ENCODE results near the gene GMDS. TPM values are rescaled to one million over a fixed set of nuclear protein-coding genes. Genes with fewer than 3 reads are reported as not detected.

Gene GMDS
- total RNA-seq, 1 donor from 2014 or later = 31.4 TPM

GRCh38 chr6:1946583-1946982 is 298.8 kb downstream of the GMDS start:
- DNase-seq (ENCODE audit: low spot score) = no peak
- intact Hi-C loops (cut with DNase I) = no loop called here

DNA sequence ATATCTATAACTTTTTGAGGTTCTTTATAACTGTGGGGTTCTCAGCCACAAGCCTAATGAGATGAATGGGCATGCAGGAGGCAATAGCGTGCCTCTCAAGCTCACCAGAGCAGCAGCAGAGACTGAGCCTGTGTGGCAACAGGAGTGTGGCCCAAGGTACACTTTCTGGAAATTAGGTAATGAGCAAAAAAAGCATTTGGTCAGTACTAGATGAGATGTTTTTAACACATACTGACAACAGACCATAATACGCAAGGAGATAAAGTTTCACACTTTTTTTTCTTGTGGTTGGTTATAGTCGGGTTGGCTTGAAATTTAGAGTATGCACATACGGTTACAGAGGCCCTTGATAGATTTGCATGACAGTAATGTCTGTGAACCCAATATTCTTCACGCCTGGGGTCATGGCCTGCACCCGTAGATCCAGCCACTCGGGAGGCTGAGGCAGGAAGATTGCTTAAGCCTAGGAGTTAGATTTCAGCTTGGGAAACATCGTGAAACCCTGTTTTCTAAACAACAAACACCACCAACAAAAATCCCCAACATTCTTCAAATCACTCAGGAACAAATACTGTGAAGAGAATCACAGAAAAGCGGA is 300.1 kb downstream of the GMDS start:
- DNase-seq (ENCODE audit: low spot score) (no peak), ATAC-seq (no peak)
- intact Hi-C loops (cut with DNase I) = no loop called here

More at GRCh38 chr6:1946583-1946982, 298.8 kb downstream of the GMDS start:
- no peak for ATAC-seq

GRCh38 chr6:1942834-1943233 is 302.6 kb downstream of the GMDS start:
- intact Hi-C loops (cut with DNase I) = no loop called here
- no peak for DNase-seq (ENCODE audit: low spot score)
- no peak for ATAC-seq

GRCh38 chr6:1941534-1941933 is 303.9 kb downstream of the GMDS start:
- intact Hi-C loops (cut with DNase I) = no loop called here
- DNase-seq (ENCODE audit: low spot score) = no peak
- ATAC-seq = no peak

GRCh38 chr6:1940381-1940780 is 305.0 kb downstream of the GMDS start:
- DNase-seq (ENCODE audit: low spot score) (no peak), ATAC-seq (peak; percentile 86)
- intact Hi-C loops (cut with DNase I) = no loop called here

GRCh38 chr6:1933292-1933691 is 312.1 kb downstream of the GMDS start:
- ATAC-seq = no peak
- intact Hi-C loops (cut with DNase I) = no loop called here
- no peak for DNase-seq (ENCODE audit: low spot score)

DNA sequence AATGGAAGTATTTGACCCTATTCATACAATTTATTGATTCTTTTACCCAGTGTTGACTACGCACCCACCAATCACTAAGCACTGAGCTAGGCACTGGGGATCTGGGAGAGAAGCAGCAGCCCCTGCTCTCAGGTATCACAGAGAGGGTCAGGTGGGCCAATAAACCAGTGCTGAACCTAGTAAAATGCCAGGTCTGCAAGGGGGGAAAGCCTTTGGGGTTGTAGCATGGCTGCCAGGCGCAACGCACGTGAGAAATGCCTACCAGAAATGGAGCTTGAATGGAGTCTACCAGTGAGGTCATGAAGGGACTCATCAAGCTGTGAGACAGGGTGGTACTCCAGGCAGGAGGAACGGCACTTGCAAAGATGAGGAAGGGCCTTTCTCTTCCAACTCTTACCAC is 313.6 kb downstream of the GMDS start:
- ATAC-seq (no peak), DNase-seq (ENCODE audit: low spot score) (no peak)
- intact Hi-C loops (cut with DNase I) = no loop called here

DNA sequence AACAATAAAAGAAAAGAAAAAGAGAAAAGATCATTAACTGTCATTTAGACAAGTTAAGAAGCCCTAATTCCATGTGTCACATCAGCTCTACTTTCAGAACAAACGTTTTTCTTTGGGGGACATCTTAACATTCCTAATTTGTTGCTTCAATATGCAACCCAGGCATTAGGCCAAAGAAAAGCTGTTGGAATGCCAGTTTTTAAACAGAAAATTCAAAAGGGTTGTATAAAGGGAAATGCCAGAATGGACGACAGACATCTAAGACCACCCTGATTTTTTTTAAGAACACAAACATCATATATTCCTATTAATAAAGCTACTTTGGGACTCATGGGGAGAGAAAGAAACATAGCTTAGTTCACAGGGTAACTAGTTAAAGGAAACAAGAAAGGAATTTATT is 315.0 kb downstream of the GMDS start:
- ATAC-seq (no peak), DNase-seq (ENCODE audit: low spot score) (no peak)
- intact Hi-C loops (cut with DNase I) = no loop called here

GRCh38 chr6:1929931-1930330 is 315.5 kb downstream of the GMDS start:
- ATAC-seq (no peak), DNase-seq (ENCODE audit: low spot score) (no peak)
- intact Hi-C loops (cut with DNase I) = no loop called here

GRCh38 chr6:1925743-1926430 is 319.5 kb downstream of the GMDS start:
- DNase-seq (ENCODE audit: low spot score) = no peak
- intact Hi-C loops (cut with DNase I) = no loop called here

GRCh38 chr6:1923449-1923848 is 322.0 kb downstream of the GMDS start:
- DNase-seq (ENCODE audit: low spot score) (no peak), ATAC-seq (no peak)
- intact Hi-C loops (cut with DNase I) = no loop called here

More at GRCh38 chr6:1925743-1926430, 319.5 kb downstream of the GMDS start:
- ATAC-seq = no peak

- no peak for DNase-seq (ENCODE audit: low spot score)
- intact Hi-C loops (cut with DNase I) = no loop called here
- ATAC-seq = no peak
These were observed 327.6 kb downstream of the GMDS start for GRCh38 chr6:1917626-1918371.

GRCh38 chr6:1916334-1917070 is 328.9 kb downstream of the GMDS start:
- intact Hi-C loops (cut with DNase I) = no loop called here
- no peak for DNase-seq (ENCODE audit: low spot score)

GRCh38 chr6:1915226-1915625 is 330.2 kb downstream of the GMDS start:
- intact Hi-C loops (cut with DNase I) = no loop called here
- DNase-seq (ENCODE audit: low spot score) = no peak
- ATAC-seq = no peak

More at GRCh38 chr6:1916334-1917070, 328.9 kb downstream of the GMDS start:
- peak; percentile 47 for ATAC-seq

DNA sequence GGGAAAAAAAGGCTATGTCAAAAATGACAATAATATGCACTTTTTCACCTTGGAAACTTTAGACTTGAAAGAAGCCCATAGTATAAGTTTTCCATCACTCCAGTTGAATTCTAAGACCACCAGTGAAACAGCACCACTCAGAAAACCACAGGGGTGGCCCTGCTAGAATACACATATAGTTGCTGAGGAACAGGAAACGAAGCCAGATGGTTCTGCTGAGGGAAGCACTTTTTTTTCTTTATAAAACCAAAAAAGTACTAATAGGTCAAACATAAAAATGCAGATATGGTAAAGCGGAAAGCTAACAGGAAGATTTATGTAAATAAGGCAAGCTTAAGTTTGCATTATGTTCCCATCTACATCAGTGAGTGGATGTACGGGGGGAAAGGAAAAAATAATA is 331.8 kb downstream of the GMDS start:
- intact Hi-C loops (cut with DNase I) = no loop called here
- ATAC-seq (no peak), DNase-seq (ENCODE audit: low spot score) (no peak)

DNA sequence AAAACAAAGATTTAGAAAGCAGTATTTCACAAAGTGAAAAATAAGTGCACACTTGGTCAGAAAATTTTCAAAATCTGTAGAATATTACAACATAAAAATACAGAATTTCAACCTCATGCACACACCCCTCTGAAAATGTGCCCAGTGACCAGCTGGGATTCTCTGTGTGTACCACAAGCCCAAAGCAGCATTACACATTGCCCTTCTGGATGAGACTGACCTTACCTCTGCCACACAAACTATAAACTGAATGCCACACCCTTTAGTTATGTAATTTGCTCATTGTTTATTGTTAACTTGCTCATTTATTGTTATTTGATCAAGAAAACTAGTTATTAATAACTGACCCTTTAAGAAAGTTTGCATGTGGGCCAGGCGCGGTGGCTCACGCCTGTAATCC is 332.7 kb downstream of the GMDS start:
- intact Hi-C loops (cut with DNase I) = no loop called here
- ATAC-seq (no peak), DNase-seq (ENCODE audit: low spot score) (no peak)

DNA sequence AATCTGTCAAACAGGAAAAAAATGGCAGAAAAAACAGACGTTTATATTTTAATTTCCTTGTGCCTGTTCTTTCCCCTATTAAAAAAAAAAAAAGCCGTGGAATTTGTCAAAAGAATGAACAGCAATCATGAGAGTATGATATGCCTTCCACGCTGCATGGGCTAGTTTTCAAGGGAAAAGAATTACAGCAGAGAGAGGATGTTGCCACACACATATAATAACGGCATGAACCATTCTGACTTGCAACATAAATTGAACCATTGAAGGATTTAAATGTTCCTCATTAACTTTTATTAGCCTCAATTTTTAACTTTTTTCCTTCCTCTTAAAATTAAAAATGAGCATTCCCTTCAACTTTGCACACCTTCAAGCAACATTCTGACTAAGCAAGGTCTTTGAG is 333.9 kb downstream of the GMDS start:
- DNase-seq (ENCODE audit: low spot score) (no peak), ATAC-seq (peak; percentile 52)
- intact Hi-C loops (cut with DNase I) = no loop called here

DNA sequence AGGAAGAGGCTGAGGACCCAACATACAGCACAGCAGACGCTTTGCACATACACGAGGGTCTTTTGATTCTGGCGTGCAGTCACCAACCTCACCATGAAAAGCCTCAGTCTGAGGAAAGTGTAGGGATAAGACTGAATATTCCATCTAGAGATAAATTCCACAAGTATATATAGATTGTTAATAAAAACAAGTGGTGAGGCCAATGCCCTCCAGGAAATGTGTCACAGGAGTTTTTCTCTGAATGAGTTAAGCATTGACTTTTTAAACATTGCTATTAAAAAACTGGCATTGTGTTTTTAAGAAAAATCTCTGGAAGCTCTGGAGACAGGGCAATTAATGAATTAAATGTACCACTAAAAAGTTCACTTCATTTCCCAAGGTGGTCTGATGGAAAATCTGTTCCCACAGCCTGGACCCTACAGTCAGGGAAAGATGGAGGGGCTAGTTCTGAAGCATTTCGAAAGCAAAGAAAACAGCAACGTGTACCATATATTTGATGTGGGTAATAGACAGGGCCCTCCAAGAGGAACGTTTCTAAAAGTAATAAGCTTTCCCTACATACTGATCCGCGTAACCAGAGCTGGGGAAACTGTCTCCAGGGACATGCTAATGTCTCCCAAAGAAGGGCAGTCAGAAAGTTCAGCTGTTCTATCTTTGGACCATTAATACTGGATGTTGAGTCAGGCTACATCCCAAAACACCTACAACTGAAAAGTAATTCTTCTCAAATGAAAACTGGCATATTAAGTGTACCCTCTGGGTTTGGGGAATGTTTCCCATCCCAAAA is 334.6 kb downstream of the GMDS start:
- DNase-seq (ENCODE audit: low spot score) = no peak

DNA sequence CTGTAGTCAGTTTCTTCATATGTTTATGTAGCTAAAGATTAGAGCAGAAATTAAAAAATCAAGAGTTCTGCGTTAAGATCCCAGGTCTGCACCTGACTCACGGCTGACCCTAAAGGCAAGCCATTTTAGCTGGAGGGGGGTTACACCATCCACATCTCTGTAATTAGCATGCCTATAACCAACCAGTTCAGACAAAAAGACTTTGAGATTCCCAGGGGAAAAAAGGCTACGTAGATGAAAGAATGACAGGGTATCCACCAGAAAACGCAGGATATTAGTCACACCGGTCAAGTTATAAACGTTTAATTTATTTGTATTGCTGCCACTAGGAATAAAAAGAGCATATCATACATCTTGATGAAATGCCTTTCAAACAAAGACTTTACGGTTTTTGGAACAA is 336.6 kb downstream of the GMDS start:
- no peak for ATAC-seq
- no peak for DNase-seq (ENCODE audit: low spot score)
- intact Hi-C loops (cut with DNase I) = no loop called here

More for the DNA sequence above, 334.6 kb downstream of the GMDS start:
- no peak for ATAC-seq
- intact Hi-C loops (cut with DNase I) = no loop called here
